ENCODE results near the gene LRRC37B.
"Not testable (repeated sequence)": the region's sequence is repeated elsewhere in the genome, so short reads cannot be mapped to it uniquely, and the experiment has no call there.

LRRC37B gene

DNA sequence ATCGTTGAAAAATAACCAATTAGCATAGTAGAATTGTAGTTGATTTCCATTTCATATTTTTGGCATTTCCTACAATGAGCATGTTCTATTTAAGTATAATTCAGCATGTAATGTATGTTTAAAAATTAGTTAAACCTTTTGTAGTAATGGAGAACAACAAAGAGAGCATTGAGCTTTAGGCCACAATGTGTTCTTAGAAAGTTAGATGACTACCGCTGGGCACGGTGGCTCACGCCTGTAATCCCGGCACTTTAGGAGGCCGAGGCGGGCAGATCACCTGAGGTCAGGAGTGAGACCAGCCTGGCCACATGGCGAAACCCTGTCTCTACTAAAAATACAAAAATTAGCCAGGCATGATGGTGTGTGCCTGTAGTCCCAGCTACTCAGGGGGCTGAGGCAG is 93.1 kb downstream of the LRRC37B start:
- not testable (repeated sequence) for DNase-seq

DNA sequence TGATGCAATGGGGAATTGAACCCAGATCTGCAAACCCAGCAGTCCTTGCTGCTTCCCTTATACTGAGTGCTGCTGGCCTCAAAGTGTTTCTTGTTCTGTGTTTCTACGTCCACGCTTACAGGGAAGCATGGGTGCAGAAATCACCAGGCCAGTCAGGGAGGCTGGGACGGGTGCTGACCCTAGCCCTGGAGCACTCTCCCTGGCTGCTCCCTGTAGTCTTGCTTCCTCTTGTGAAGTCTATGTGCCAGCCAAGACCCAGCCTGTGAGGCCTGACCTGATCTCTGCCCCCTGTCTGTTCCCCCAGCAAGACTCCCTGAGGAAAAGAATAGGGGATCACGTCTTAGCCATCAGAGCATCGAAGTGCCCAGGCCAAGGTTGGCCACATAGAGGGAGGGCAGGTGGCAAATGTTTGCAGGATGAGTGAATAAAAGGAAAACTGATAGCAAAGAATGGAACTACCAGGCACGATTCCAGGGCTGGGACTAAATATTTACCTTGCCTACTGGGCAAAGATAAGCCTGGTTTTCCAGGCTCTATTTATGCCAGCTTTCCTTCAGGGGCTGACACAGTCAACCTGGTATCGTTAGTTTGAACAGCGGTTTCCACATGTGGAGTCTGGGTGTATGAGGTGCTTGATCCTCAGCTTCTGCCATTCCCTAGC is 93.9 kb downstream of the LRRC37B start:
- DNase-seq, result no peak

DNA sequence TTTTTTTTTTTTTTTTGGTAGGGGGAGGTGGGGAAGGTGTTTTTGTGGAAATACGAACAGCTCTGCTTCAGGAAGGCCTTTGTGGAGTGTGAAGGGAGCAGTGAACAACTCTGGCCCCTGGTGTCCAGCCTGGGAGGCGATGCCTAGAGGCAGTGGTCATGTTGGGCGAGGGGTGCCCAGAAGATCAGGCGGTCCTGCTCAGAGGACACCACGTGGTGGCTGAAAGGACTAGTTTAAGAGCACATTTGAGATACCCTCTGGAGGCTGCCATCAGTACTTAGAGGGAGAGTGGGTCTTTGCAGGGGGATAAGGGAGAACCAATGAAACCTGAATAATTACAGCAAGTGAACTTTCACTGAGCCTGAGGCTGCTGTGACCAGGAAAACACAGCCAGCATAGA is 95.0 kb downstream of the LRRC37B start:
- DNase-seq, result no peak

DNA sequence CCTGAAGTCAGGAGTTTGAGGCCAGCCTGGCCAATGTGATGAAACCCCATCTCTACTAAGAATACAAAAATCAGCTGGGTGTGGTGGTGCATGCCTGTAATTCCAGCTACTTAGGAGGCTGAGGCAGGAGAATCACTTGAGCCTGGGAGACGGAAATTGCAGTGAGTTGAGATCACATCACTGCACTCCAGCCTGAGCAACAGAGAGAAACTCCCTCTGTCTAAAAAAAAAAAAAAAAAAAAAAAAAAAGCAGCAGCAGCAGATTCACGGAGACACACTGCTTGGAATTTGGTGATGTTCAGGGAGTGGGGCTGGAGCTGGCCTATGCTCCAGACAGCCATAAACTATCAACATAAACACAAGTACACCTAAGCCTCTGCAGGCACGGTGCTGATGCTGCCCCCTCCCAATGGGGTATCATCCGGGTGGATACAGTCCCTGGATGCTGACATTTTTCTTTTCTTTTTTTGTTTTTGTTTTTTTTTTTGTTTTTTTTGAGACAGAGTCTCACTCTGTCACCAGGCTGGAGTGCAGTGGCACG is 95.5 kb downstream of the LRRC37B start:
- DNase-seq, result no peak

All from inflammatory macrophage treated with lipopolysaccharide for 4 hours (primary cell).